DND-41 (cell line): ENCODE data around the gene ACER2.

Experiments
- EZH2 ChIP-seq: IDR thresholded peaks from 3 replicates; pipeline ENCODE4 v1.6.1; 2012; ENCODE audit warnings: borderline replicate concordance, low read depth, mild to moderate bottlenecking, moderate library complexity, low read length, inconsistent platforms; ENCODE audit not compliant: severe bottlenecking
- TF ChIP-seq, protein P1 (sequence below): IDR thresholded peaks from 2 replicates; pipeline ENCODE4 v1.5.1; 2012; ENCODE audit warnings: borderline replicate concordance, low read length, moderate library complexity, mild to moderate bottlenecking; ENCODE audit not compliant: poor library complexity, severe bottlenecking; ENCODE audit errors: extremely low read depth

DNA sequence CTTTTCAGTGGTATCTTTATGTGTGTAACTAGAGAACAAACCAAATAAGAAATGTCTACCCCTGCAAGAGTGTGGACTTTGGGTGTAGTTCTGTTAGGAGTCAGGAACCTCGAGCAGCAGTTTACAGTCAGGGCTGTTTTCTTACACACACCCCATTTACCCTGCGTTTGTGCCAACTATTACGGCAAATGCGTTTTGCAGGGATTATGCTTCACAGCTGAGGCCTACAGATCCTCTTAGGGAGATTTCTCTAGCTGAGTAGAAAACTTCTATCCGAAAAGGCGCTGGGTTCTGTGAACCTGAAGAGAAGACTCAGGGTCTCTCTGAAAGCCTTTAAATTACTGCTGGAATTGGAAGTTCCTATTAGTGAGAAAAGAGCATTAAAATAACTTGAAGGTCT lies 51.4 kb downstream of the ACER2 start:
- no peak for TF ChIP-seq EZH2
- TF ChIP-seq, protein P1, sequence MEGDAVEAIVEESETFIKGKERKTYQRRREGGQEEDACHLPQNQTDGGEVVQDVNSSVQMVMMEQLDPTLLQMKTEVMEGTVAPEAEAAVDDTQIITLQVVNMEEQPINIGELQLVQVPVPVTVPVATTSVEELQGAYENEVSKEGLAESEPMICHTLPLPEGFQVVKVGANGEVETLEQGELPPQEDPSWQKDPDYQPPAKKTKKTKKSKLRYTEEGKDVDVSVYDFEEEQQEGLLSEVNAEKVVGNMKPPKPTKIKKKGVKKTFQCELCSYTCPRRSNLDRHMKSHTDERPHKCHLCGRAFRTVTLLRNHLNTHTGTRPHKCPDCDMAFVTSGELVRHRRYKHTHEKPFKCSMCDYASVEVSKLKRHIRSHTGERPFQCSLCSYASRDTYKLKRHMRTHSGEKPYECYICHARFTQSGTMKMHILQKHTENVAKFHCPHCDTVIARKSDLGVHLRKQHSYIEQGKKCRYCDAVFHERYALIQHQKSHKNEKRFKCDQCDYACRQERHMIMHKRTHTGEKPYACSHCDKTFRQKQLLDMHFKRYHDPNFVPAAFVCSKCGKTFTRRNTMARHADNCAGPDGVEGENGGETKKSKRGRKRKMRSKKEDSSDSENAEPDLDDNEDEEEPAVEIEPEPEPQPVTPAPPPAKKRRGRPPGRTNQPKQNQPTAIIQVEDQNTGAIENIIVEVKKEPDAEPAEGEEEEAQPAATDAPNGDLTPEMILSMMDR, result no peak
